Ascending aorta (tissue), 2 donors: ENCODE measurements around the gene MS4A10. TPM values are rescaled to one million over a fixed set of nuclear protein-coding genes. Genes with fewer than 3 reads are reported as not detected.

Source experiments
- DNase-seq, 2 donors: peaks; one replicate each; pipeline ENCODE4 v3.0.0-alpha.2; 2019; ENCODE audit warnings: low spot score in 2 of 2
- H3K27ac ChIP-seq, 2 donors: fragments of 200-600 bp; sonication (generic); one replicate each; pipeline ENCODE4 v1.5.1; 2016 to 2017; ENCODE audit warnings: mild to moderate bottlenecking in 1 of 2
- H3K27me3 ChIP-seq: fragments of 200-600 bp; sonication (generic); one replicate; pipeline ENCODE4 v1.5.1; 2017
- H3K36me3 ChIP-seq, 2 donors: fragments of 200-600 bp; sonication (generic); one replicate each; pipeline ENCODE4 v1.5.1; 2016
- H3K4me1 ChIP-seq, 2 donors: fragments of 200-600 bp; sonication (generic); one replicate each; pipeline ENCODE4 v1.5.1; 2016 to 2017; ENCODE audit warnings: mild to moderate bottlenecking in 1 of 2
- H3K4me3 ChIP-seq, 2 donors: fragments of 200-600 bp; sonication (generic); one replicate each; pipeline ENCODE4 v1.5.1; 2016 to 2017; ENCODE audit warnings: mild to moderate bottlenecking in 1 of 2
- H3K9me3 ChIP-seq, 2 donors: fragments of 200-600 bp; sonication (generic); one replicate each; pipeline ENCODE4 v1.5.1; 2016
- intact Hi-C: fragments of 100-400 bp; cut with DNase I; formaldehyde crosslinking; loops from one replicate; pipeline ENCODE4 v1.15.1; 2023
- total RNA-seq: library from RNA; depleted of rRNA; stranded (reverse); fragments of >200 nt; gene quantifications from one replicate; pipeline ENCODE4 v1.1.0, GENCODE V29; 2016
- TF ChIP-seq, protein P1 (sequence below), 3 experiments: fragments of 200-600 bp in 2 of 3; fragments of 450-650 bp in 1 of 3; sonication (generic) in 2 of 3; IDR thresholded peaks; one replicate each; pipeline ENCODE4 v1.5.1; 2016 to 2019; ENCODE audit warnings: antibody characterized with exemption in 3 of 3, mild to moderate bottlenecking in 1 of 3, moderate library complexity in 1 of 3

Gene MS4A10
- total RNA-seq, 1 donor from 2014 or later = not detected

DNA sequence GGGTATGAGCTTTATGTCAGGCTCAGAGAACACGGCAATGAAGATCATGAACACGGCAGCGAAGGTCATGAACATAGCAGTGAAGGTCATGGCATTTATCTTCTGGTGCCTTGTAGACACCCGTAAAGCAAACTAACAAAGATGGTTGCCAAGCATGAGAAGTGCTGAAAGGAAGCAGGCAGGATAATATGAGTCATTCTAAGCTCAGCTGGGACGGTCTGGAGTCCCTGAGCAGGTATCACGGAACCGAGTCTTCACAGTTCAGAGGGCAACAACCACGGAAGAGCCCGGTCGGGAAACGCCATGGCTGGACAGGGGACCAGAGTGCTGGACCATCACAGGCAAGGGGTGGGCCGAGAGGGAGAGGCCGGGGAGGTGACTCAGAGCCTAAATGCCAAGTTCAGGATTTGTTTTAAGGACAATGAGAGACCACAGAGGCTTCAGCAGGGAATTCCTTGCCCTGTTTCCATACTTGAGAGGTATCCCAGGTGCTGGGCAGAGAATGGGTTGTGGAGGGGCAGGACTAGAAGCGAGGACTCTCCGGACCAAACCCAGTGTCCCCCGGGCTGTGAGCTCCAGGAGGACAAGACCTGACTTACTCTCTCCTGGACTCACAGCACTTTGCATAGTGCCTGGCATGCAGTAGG lies 13.1 kb upstream of the MS4A10 start:
- DNase-seq = no peak
- Histone ChIP-seq H3K9me3 (no peaks in the 10 kb centered on the region), H3K36me3 (no peaks in the 10 kb centered on the region), H3K27ac (no peak overlapping the region), H3K4me1 (peaks cover 0 to 3% of the 10 kb centered on the region in 2 donors), H3K4me3 (no peak overlapping the region), H3K27me3 (no peaks in the 10 kb centered on the region)
- TF ChIP-seq, protein P1, sequence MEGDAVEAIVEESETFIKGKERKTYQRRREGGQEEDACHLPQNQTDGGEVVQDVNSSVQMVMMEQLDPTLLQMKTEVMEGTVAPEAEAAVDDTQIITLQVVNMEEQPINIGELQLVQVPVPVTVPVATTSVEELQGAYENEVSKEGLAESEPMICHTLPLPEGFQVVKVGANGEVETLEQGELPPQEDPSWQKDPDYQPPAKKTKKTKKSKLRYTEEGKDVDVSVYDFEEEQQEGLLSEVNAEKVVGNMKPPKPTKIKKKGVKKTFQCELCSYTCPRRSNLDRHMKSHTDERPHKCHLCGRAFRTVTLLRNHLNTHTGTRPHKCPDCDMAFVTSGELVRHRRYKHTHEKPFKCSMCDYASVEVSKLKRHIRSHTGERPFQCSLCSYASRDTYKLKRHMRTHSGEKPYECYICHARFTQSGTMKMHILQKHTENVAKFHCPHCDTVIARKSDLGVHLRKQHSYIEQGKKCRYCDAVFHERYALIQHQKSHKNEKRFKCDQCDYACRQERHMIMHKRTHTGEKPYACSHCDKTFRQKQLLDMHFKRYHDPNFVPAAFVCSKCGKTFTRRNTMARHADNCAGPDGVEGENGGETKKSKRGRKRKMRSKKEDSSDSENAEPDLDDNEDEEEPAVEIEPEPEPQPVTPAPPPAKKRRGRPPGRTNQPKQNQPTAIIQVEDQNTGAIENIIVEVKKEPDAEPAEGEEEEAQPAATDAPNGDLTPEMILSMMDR (IDR thresholded peaks at IDR 0.05) = no peak
- intact Hi-C loops = no loop called here

DNA sequence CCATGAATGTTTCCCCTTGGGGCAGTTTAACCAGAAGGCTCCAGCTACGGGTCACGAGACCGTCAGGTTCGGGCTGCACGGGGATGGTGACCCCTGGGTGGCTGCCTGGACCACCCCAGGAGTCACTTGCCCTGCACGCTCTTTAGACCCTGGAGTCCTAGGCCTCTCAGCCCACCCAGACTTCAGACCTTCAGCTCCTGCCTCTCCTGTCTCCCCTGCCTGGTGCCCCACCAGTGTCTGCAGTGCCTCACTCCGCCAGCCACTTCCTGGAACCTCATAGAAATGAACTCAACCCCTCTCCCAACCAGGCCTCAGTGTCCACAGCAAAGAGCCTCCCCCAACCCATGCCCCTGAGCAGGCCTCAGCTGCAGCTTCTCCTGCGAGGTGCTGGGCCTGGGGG lies 12.5 kb upstream of the MS4A10 start:
- Histone ChIP-seq H3K4me3 (no peak overlapping the region), H3K9me3 (no peaks in the 10 kb centered on the region), H3K27me3 (no peaks in the 10 kb centered on the region), H3K36me3 (no peaks in the 10 kb centered on the region), H3K27ac (no peak overlapping the region), H3K4me1 (peaks cover 0 to 3% of the 10 kb centered on the region in 2 donors)
- intact Hi-C loops = no loop called here
- DNase-seq = no peak
- TF ChIP-seq, protein P1 (IDR thresholded peaks at IDR 0.05) = no peak

DNA sequence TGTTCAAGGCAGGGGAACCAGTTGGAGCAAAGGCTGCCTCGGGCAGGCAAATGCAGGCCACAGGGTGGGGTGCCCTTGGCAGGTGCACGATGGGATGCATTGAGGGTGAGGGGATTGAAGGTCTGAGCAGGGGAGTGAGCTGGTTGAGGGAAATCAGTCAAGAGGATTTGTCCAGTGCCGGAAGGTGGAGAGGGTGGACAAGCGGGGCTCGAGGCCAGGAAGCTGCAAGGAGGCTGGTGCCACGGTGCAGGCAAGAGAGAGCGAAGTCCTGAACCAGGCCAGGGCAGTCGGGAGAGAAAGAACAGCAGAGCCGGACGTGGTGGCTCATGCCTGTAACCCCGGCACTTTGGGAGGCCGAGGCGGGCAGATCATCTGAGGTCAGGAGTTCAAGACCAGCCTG lies 10.4 kb upstream of the MS4A10 start:
- peaks cover 0 to 3% of the 10 kb centered on the region in 2 donors for H3K4me1 ChIP-seq
- H3K9me3 ChIP-seq = no peaks in the 10 kb centered on the region
- no peaks in the 10 kb centered on the region for H3K36me3 ChIP-seq
- no peak for DNase-seq
- no peaks in the 10 kb centered on the region for H3K27me3 ChIP-seq
- intact Hi-C loops = loop anchor here (2.0 to 5.0 kb wide), 2 partner anchors 66 to 123 kb away; no protein-coding TSS in a partner anchor
- H3K4me3 ChIP-seq = no peak overlapping the region
- H3K27ac ChIP-seq = no peak overlapping the region
- TF ChIP-seq, protein P1 (IDR thresholded peaks at IDR 0.05) = no peak

DNA sequence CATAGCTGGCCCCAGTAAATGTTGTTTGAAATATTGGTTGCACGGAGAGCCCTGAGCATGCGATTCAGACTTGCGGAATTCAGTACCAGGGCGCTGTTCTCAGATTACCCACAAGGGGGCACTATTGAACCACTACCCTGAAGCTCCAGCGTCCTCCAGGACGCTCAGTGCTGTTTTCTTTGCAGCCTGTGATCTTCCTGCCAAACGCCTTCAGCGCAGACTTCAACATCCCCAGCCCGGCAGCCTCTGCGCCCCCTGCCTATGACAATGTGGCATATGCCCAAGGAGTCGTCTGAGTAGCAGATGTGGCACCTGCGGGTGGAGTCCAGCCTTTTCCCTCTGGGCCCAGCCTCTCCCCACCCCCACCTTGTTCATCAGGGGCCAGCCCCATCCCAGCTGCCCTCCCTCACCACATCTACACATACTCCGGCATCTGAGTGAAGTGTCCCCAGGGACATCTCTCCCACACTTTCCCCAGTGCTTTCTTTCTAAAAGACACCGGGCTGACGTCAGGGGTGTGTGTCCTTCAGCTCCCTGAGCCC lies 9.6 kb upstream of the MS4A10 start:
- peak in 1 of 2 donors; percentile 88 for DNase-seq
- no peak overlapping the region for H3K27ac ChIP-seq
- TF ChIP-seq, protein P1 (IDR thresholded peaks at IDR 0.05) = peak; percentile 57 to 89 (median 84)
- no peaks in the 10 kb centered on the region for H3K9me3 ChIP-seq
- intact Hi-C loops = loop anchor here (2.0 to 5.0 kb wide), 2 partner anchors 65 to 122 kb away; no protein-coding TSS in a partner anchor
- no peaks in the 10 kb centered on the region for H3K36me3 ChIP-seq
- H3K4me1 ChIP-seq = peaks cover 0 to 3% of the 10 kb centered on the region in 2 donors
- H3K27me3 ChIP-seq = no peaks in the 10 kb centered on the region
- no peak overlapping the region for H3K4me3 ChIP-seq

DNA sequence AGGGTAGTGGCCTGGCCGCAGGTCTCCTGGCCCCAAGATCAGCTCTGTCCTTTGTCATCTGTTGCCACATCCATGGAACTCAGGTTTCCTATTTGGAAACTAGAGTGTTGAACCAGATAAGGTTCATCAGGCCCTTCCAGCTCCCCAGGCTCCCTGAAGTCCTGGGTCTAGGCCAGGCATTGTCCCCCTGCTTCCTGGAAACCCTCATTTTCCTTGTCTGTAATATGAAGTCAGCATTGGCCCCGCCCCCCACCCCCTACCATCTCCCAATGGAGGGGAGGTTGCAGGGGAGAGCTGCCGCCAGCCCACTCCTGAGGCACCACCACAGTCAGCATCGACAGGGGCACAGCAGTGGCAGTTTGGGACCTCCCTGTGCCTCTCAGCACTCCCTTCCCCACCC lies 9.0 kb upstream of the MS4A10 start:
- TF ChIP-seq, protein P1 (IDR thresholded peaks at IDR 0.05) = no peak
- Histone ChIP-seq H3K27ac (no peak overlapping the region), H3K27me3 (no peaks in the 10 kb centered on the region), H3K9me3 (no peaks in the 10 kb centered on the region), H3K36me3 (no peaks in the 10 kb centered on the region), H3K4me1 (peaks cover 0 to 3% of the 10 kb centered on the region in 2 donors), H3K4me3 (no peak overlapping the region)
- DNase-seq = no peak
- intact Hi-C loops = loop anchor here (5.0 kb wide), 1 partner anchor 121 kb away; no protein-coding TSS in a partner anchor
